Fibroblast of lung (primary cell): Measurements from ENCODE around the gene NHLRC2. TPM values are rescaled to one million over a fixed set of nuclear protein-coding genes. Genes with fewer than 3 reads are reported as not detected.
"Not testable (repeated sequence)": the region's sequence is repeated elsewhere in the genome, so short reads cannot be mapped to it uniquely, and the experiment has no call there.

ENCODE experiments used
- DNase-seq, 2 donors: peaks; one replicate each; pipeline versions ENCODE4 v3.0.0 to v3.0.0-alpha.2; 2010; ENCODE audit warnings: low read depth in 2 of 2
- H2AFZ ChIP-seq: 2 replicates; pipeline ENCODE4 v1.5.1; 2012; ENCODE audit warnings: low read length, control low read depth, inconsistent platforms
- H3K27ac ChIP-seq: 2 replicates; pipeline ENCODE4 v1.5.1; 2011; ENCODE audit warnings: low read length, control low read depth; ENCODE audit not compliant: insufficient read depth
- H3K27me3 ChIP-seq: 2 replicates; pipeline ENCODE4 v1.5.1; 2011; ENCODE audit warnings: mild to moderate bottlenecking, low read length; ENCODE audit not compliant: control insufficient read depth, insufficient read depth
- H3K36me3 ChIP-seq: 2 replicates; pipeline ENCODE4 v1.5.1; 2011; ENCODE audit warnings: low read length; ENCODE audit not compliant: control insufficient read depth, insufficient read depth
- H3K4me1 ChIP-seq: 2 replicates; pipeline ENCODE4 v1.5.1; 2011; ENCODE audit warnings: low read length; ENCODE audit not compliant: control insufficient read depth, insufficient read depth; ENCODE audit errors: extremely low read depth
- H3K4me2 ChIP-seq: 2 replicates; pipeline ENCODE4 v1.5.1; 2011; ENCODE audit warnings: low read length, control low read depth; ENCODE audit not compliant: insufficient read depth; ENCODE audit errors: extremely low read depth
- H3K4me3 ChIP-seq, 4 experiments: fragments of 200-600 bp in 1 of 4; sonication (generic) in 1 of 4; replicated peaks in 1 of 4; 2 replicates each; pipeline ENCODE4 v1.5.1; 2011 to 2016; ENCODE audit warnings: low read length in 4 of 4, low read depth in 3 of 4, mild to moderate bottlenecking in 3 of 4, control low read depth in 2 of 4, inconsistent platforms in 1 of 4, mixed read lengths in 1 of 4; ENCODE audit not compliant: insufficient read depth in 1 of 4; ENCODE audit errors: control extremely low read depth in 1 of 4
- H3K79me2 ChIP-seq: 2 replicates; pipeline ENCODE4 v1.5.1; 2012; ENCODE audit warnings: mild to moderate bottlenecking, low read length, inconsistent platforms; ENCODE audit not compliant: control insufficient read depth, insufficient read depth
- H3K9ac ChIP-seq: 2 replicates; pipeline ENCODE4 v1.5.1; 2011; ENCODE audit warnings: mild to moderate bottlenecking, low read length, control low read depth; ENCODE audit not compliant: insufficient read depth
- H3K9me3 ChIP-seq: 2 replicates; pipeline ENCODE4 v1.5.1; 2012; ENCODE audit warnings: low read depth, low read length; ENCODE audit not compliant: control insufficient read depth, insufficient read depth
- H4K20me1 ChIP-seq: 2 replicates; pipeline ENCODE4 v1.5.1; 2011; ENCODE audit warnings: low read length; ENCODE audit not compliant: control insufficient read depth, insufficient read depth; ENCODE audit errors: extremely low read depth
- CTCF ChIP-seq, 2 donors: IDR thresholded peaks in 1 of 2; conservative IDR thresholded peaks in 1 of 2; 1 replicate in 1 of 2; 2 replicates in 1 of 2; pipeline ENCODE4 v1.5.1; 2011 to 2012; ENCODE audit warnings: low read length in 2 of 2, control low read depth in 1 of 2, inconsistent platforms in 1 of 2, low read depth in 1 of 2, mild to moderate bottlenecking in 1 of 2
- EZH2 ChIP-seq: IDR thresholded peaks from 2 replicates; pipeline ENCODE4 v1.5.1; 2012; ENCODE audit warnings: low read length, control low read depth, mild to moderate bottlenecking; ENCODE audit errors: missing control alignments
- polyA plus RNA-seq, 2 donors: library from polyadenylated mRNA; depleted of rRNA in 1 of 2; stranded (reverse) in 1 of 2; unstranded in 1 of 2; fragments of >200 nt; gene quantifications; 2 replicates each; pipeline ENCODE4 v1.2.1, GENCODE V29; 2011 to 2012; ENCODE audit warnings: missing spikeins in 1 of 2
- total RNA-seq: library from RNA; depleted of rRNA; stranded (reverse); fragments of >200 nt; gene quantifications from 2 replicates; pipeline ENCODE4 v1.2.1, GENCODE V29; 2014

The NHLRC2 gene
- total and polyA plus RNA-seq, 2 donors (not counting 1 experiment from before 2014, with no cell fraction given) = 10.1 to 11.9 TPM

- Histone ChIP-seq H3K27me3 (no peaks in the 10 kb centered on the region), H2AFZ (no peak overlapping the region), H3K9ac (no peak overlapping the region), H3K4me3 (no peak overlapping the region), H3K27ac (no peak overlapping the region), H3K36me3 (no peaks in the 10 kb centered on the region), H3K79me2 (no peaks in the 10 kb centered on the region), H3K9me3 (no peaks in the 10 kb centered on the region), H4K20me1 (no peaks in the 10 kb centered on the region), H3K4me1 (no peaks in the 10 kb centered on the region), H3K4me2 (no peak overlapping the region)
- TF ChIP-seq EZH2 = no peak
- no peak for TF ChIP-seq CTCF (conservative IDR thresholded peaks at IDR 0.05 in 1 of 2, IDR thresholded peaks at IDR 0.05 in 1 of 2; ENCODE audit: low read depth in 1 of 2, low read length in 2 of 2)
- no peak for DNase-seq
Measured at GRCh38 chr10:113819989-113820388, 34.5 kb upstream of the NHLRC2 start.

GRCh38 chr10:113820507-113820906 is 34.0 kb upstream of the NHLRC2 start:
- no peaks in the 10 kb centered on the region for H3K27me3 ChIP-seq
- no peaks in the 10 kb centered on the region for H3K9me3 ChIP-seq
- no peak overlapping the region for H3K4me3 ChIP-seq
- TF ChIP-seq CTCF (conservative IDR thresholded peaks at IDR 0.05 in 1 of 2, IDR thresholded peaks at IDR 0.05 in 1 of 2; ENCODE audit: low read depth in 1 of 2, low read length in 2 of 2) (peak in 1 of 2 donors; percentile 1), EZH2 (no peak)
- no peak overlapping the region for H2AFZ ChIP-seq
- H3K27ac ChIP-seq = no peak overlapping the region
- no peaks in the 10 kb centered on the region for H3K36me3 ChIP-seq
- no peaks in the 10 kb centered on the region for H3K79me2 ChIP-seq
- no peaks in the 10 kb centered on the region for H3K4me1 ChIP-seq
- no peak overlapping the region for H3K9ac ChIP-seq
- no peaks in the 10 kb centered on the region for H4K20me1 ChIP-seq
- no peak overlapping the region for H3K4me2 ChIP-seq
- DNase-seq = no peak

- H3K9me3 ChIP-seq, H3K4me2 ChIP-seq, H3K27ac ChIP-seq, H2AFZ ChIP-seq, H3K36me3 ChIP-seq, H4K20me1 ChIP-seq, H3K27me3 ChIP-seq, H3K79me2 ChIP-seq, H3K9ac ChIP-seq, H3K4me3 ChIP-seq, DNase-seq, H3K4me1 ChIP-seq: not testable (repeated sequence)
Measured at GRCh38 chr10:113821306-113821705, 33.2 kb upstream of the NHLRC2 start.

GRCh38 chr10:113822174-113822573 is 32.3 kb upstream of the NHLRC2 start:
- H3K9ac ChIP-seq = no peak overlapping the region
- H3K27ac ChIP-seq = no peak overlapping the region
- no peak overlapping the region for H3K4me3 ChIP-seq
- H4K20me1 ChIP-seq = no peaks in the 10 kb centered on the region
- H3K36me3 ChIP-seq = no peaks in the 10 kb centered on the region
- TF ChIP-seq EZH2 (no peak), CTCF (conservative IDR thresholded peaks at IDR 0.05 in 1 of 2, IDR thresholded peaks at IDR 0.05 in 1 of 2; ENCODE audit: low read depth in 1 of 2, low read length in 2 of 2) (no peak)
- H3K4me2 ChIP-seq = no peak overlapping the region
- H2AFZ ChIP-seq = no peak overlapping the region
- no peak for DNase-seq
- H3K4me1 ChIP-seq = no peaks in the 10 kb centered on the region
- H3K27me3 ChIP-seq = no peaks in the 10 kb centered on the region
- H3K79me2 ChIP-seq = no peaks in the 10 kb centered on the region
- H3K9me3 ChIP-seq = no peaks in the 10 kb centered on the region
